Caco-2 (cell line): ENCODE data around the gene FRY. TPM values are rescaled to one million over a fixed set of nuclear protein-coding genes. Genes with fewer than 3 reads are reported as not detected.

Source experiments
- BruUV-seq: library from RNA; stranded (reverse); fragments of 400-500 nt; replicated peaks from 2 replicates; lab custom pipeline; 2021; lab: Mats Ljungman, UMichigan
- CTCF ChIA-PET: fragments of 300-600 bp; sonication (Branson Sonifier 250); formaldehyde crosslinking; loops from one replicate; lab custom pipeline; 2022; ENCODE audit warnings: antibody characterized with exemption; lab: Charles Lee
- POLR2A ChIA-PET: fragments of 300-600 bp; sonication (Branson Sonifier 250); formaldehyde crosslinking; loops from one replicate; lab custom pipeline; 2022; ENCODE audit warnings: antibody characterized with exemption; lab: Charles Lee
- DNase-seq, 2 experiments: peaks; one replicate each; pipeline versions ENCODE4 v3.0.0 to v3.0.0-alpha.2; 2020 to 2022
- H3K27me3 ChIP-seq: replicated peaks from 2 replicates; pipeline ENCODE4 v1.6.0; 2011; ENCODE audit warnings: low read length; ENCODE audit not compliant: control insufficient read depth, insufficient read depth
- H3K36me3 ChIP-seq: 2 replicates; pipeline ENCODE4 v1.5.1; 2011; ENCODE audit warnings: low read length; ENCODE audit not compliant: control insufficient read depth, insufficient read depth
- H3K4me1 ChIP-seq: fragments of 250-450 bp; sonication (Bioruptor Pico); 2 replicates; pipeline ENCODE4 v1.5.1; 2020; ENCODE audit warnings: mild to moderate bottlenecking
- H3K4me3 ChIP-seq: 2 replicates; pipeline ENCODE4 v1.5.1; 2011; ENCODE audit warnings: low read depth, mild to moderate bottlenecking, control low read depth, low read length
- H3K9me3 ChIP-seq: fragments of 250-450 bp; sonication (Bioruptor Pico); 2 replicates; pipeline ENCODE4 v1.5.1; 2020; ENCODE audit warnings: mild to moderate bottlenecking, moderate library complexity
- H3K27ac Mint-ChIP-seq: one replicate; pipeline ENCODE4 v1.8.0; 2022; ENCODE audit warnings: mixed read lengths; ENCODE audit not compliant: unreplicated experiment
- H3K27me3 Mint-ChIP-seq: one replicate; pipeline ENCODE4 v1.8.0; 2022; ENCODE audit warnings: mixed read lengths; ENCODE audit not compliant: insufficient read depth, unreplicated experiment
- H3K36me3 Mint-ChIP-seq: one replicate; pipeline ENCODE4 v1.8.0; 2022; ENCODE audit warnings: mild to moderate bottlenecking, mixed read lengths; ENCODE audit not compliant: insufficient read depth, unreplicated experiment
- H3K4me1 Mint-ChIP-seq: one replicate; pipeline ENCODE4 v1.8.0; 2022; ENCODE audit warnings: low read depth, mixed read lengths; ENCODE audit not compliant: unreplicated experiment
- H3K4me3 Mint-ChIP-seq: one replicate; pipeline ENCODE4 v1.8.0; 2022; ENCODE audit warnings: mild to moderate bottlenecking, moderate library complexity, mixed read lengths; ENCODE audit not compliant: unreplicated experiment
- H3K9me3 Mint-ChIP-seq: one replicate; pipeline ENCODE4 v1.8.0; 2022; ENCODE audit warnings: mixed read lengths; ENCODE audit not compliant: unreplicated experiment
- intact Hi-C: fragments of 100-400 bp; cut with micrococcal nuclease; formaldehyde crosslinking; loops from one replicate; pipeline ENCODE4 v1.10.0; 2022; ENCODE audit not compliant: unreplicated experiment
- total RNA-seq: library from RNA; stranded (reverse); gene quantifications from 2 replicates; pipeline ENCODE4 v1.2.3, GENCODE V29; 2022
- TF ChIP-seq, protein P1 (sequence below), 2 experiments: fragments of 200-600 bp in 1 of 2; IDR thresholded peaks; 1 replicate in 1 of 2; 2 replicates in 1 of 2; pipeline versions ENCODE4 v1.5.1 to v1.8.0; 2011 to 2022; ENCODE audit warnings: antibody characterized with exemption in 1 of 2, control low read depth in 1 of 2, inconsistent platforms in 1 of 2, low read depth in 1 of 2, low read length in 1 of 2, mild to moderate bottlenecking in 1 of 2, moderate library complexity in 1 of 2; ENCODE audit not compliant: insufficient read depth in 1 of 2, severe bottlenecking in 1 of 2, unreplicated experiment in 1 of 2

The FRY gene
- total RNA-seq, 1 experiment from 2014 or later: 118 TPM

DNA sequence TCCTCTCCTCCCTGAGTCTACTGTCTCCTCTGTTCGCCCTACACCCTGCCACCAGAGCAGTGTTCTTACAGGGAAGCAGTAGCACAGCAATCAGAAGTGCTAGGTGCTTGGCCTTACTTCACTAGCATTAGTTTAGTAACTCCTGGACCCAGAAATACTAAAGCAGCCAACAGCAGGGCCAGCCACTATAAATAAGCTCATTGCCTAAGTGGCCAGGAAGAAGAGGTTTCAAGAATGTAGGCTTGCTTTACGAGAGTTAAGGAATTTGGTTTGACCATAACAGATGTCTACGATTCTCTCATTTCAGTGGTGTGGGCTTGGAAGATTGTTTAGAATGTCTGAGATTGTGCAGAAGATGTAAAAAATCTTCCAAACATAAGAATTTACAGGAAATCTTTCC lies 180.2 kb downstream of the FRY start:
- H3K27me3 ChIP-seq: no peaks in the 10 kb centered on the region
- H3K4me3 ChIP-seq: no peak overlapping the region
- POLR2A ChIA-PET: no interaction called here
- H3K36me3 ChIP-seq: no peaks in the 10 kb centered on the region
- TF ChIP-seq, protein P1, sequence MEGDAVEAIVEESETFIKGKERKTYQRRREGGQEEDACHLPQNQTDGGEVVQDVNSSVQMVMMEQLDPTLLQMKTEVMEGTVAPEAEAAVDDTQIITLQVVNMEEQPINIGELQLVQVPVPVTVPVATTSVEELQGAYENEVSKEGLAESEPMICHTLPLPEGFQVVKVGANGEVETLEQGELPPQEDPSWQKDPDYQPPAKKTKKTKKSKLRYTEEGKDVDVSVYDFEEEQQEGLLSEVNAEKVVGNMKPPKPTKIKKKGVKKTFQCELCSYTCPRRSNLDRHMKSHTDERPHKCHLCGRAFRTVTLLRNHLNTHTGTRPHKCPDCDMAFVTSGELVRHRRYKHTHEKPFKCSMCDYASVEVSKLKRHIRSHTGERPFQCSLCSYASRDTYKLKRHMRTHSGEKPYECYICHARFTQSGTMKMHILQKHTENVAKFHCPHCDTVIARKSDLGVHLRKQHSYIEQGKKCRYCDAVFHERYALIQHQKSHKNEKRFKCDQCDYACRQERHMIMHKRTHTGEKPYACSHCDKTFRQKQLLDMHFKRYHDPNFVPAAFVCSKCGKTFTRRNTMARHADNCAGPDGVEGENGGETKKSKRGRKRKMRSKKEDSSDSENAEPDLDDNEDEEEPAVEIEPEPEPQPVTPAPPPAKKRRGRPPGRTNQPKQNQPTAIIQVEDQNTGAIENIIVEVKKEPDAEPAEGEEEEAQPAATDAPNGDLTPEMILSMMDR (IDR thresholded peaks at IDR 0.05; ENCODE audit: insufficient read depth in 1 of 2, low read depth in 1 of 2, low read length in 1 of 2, severe bottlenecking in 1 of 2, unreplicated experiment in 1 of 2): no peak
- no peaks in the 10 kb centered on the region for H3K27me3 Mint-ChIP-seq
- peak overlapping the region; percentile 20 for H3K27ac Mint-ChIP-seq
- no peak for DNase-seq
- H3K4me3 Mint-ChIP-seq: no peak overlapping the region
- BruUV-seq: no TSS peak
- H3K4me1 ChIP-seq: peaks cover 74% of the 10 kb centered on the region
- intact Hi-C loops: no loop called here
- no peaks in the 10 kb centered on the region for H3K9me3 ChIP-seq
- CTCF ChIA-PET: no interaction called here
- H3K4me1 Mint-ChIP-seq: peaks cover 34% of the 10 kb centered on the region
- no peaks in the 10 kb centered on the region for H3K9me3 Mint-ChIP-seq
- H3K36me3 Mint-ChIP-seq: peaks cover 13% of the 10 kb centered on the region

DNA sequence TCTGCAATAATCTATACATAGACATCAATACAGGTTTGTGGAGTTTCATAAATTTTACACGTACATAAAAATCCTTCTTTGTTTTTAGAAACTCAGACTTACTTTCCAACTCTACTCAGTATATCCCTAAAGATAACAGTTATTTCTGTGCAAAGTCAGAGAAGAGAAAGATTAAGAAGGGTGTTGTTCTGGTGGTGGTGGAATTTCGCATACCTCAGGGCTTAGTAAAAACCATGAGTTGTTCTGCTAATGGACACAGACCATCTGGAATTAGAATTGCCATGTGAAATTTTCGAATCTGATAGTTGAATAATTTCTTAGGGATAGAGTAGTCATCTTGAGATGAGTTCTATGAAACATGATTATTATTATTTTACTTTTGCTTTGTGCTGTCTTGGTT lies 180.8 kb downstream of the FRY start:
- no TSS peak for BruUV-seq
- H3K36me3 Mint-ChIP-seq: peaks cover 15% of the 10 kb centered on the region
- H3K4me1 Mint-ChIP-seq: peaks cover 41% of the 10 kb centered on the region
- H3K4me3 ChIP-seq: no peak overlapping the region
- TF ChIP-seq, protein P1 (IDR thresholded peaks at IDR 0.05; ENCODE audit: insufficient read depth in 1 of 2, low read depth in 1 of 2, low read length in 1 of 2, severe bottlenecking in 1 of 2, unreplicated experiment in 1 of 2): no peak
- intact Hi-C loops: no loop called here
- H3K9me3 Mint-ChIP-seq: no peaks in the 10 kb centered on the region
- peaks cover 76% of the 10 kb centered on the region for H3K4me1 ChIP-seq
- no peaks in the 10 kb centered on the region for H3K27me3 Mint-ChIP-seq
- H3K4me3 Mint-ChIP-seq: no peak overlapping the region
- H3K27me3 ChIP-seq: no peaks in the 10 kb centered on the region
- H3K36me3 ChIP-seq: no peaks in the 10 kb centered on the region
- CTCF ChIA-PET: no interaction called here
- H3K27ac Mint-ChIP-seq: peak overlapping the region; percentile 20
- no peak for DNase-seq
- POLR2A ChIA-PET: no interaction called here
- H3K9me3 ChIP-seq: no peaks in the 10 kb centered on the region

DNA sequence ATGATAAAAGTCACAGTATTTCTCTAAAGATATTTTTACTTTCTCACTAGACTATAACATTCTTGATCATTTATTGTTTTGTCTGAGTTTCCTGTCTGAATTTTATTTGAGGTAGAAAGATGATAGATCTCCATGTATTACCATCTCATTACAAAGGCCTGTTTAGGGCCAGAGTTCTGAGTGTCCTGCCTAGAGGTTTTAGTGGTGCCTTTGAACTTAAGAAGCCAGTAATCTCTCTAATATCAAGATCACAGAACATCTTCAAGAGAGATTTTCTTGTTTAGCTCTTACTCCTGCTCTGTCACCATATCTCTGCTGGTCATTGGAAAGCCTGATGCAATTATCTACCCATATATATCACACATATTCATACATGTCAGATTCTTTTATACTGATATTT lies 182.1 kb downstream of the FRY start:
- Histone ChIP-seq H3K36me3 (no peaks in the 10 kb centered on the region), H3K4me3 (no peak overlapping the region), H3K4me1 (peaks cover 84% of the 10 kb centered on the region), H3K9me3 (no peaks in the 10 kb centered on the region), H3K27me3 (no peaks in the 10 kb centered on the region)
- Mint-ChIP-seq H3K4me1 (peaks cover 42% of the 10 kb centered on the region), H3K4me3 (no peak overlapping the region), H3K9me3 (no peaks in the 10 kb centered on the region), H3K27ac (peak overlapping the region; percentile 16), H3K27me3 (no peaks in the 10 kb centered on the region), H3K36me3 (peaks cover 23% of the 10 kb centered on the region)
- TF ChIP-seq, protein P1 (IDR thresholded peaks at IDR 0.05; ENCODE audit: insufficient read depth in 1 of 2, low read depth in 1 of 2, low read length in 1 of 2, severe bottlenecking in 1 of 2, unreplicated experiment in 1 of 2): no peak
- BruUV-seq: no TSS peak
- intact Hi-C loops: no loop called here
- POLR2A ChIA-PET: no interaction called here
- CTCF ChIA-PET: interaction anchor here (0.6 kb wide), 1 partner anchor 752 kb away, joined by 6 read pairs; no protein-coding TSS in a partner anchor
- no peak for DNase-seq
